HG03521 (cell line): Measurements from ENCODE around the gene OR7G2.
"Not testable (repeated sequence)": the region's sequence is repeated elsewhere in the genome, so short reads cannot be mapped to it uniquely, and the experiment has no call there.

Source experiments
- ATAC-seq: cut with Tn5 transposase; IDR thresholded peaks from one replicate; pipeline ENCODE4 v1.9.1; 2021; ENCODE audit warnings: mild to moderate bottlenecking, moderate library complexity; ENCODE audit not compliant: unreplicated experiment

OR7G2 gene

DNA sequence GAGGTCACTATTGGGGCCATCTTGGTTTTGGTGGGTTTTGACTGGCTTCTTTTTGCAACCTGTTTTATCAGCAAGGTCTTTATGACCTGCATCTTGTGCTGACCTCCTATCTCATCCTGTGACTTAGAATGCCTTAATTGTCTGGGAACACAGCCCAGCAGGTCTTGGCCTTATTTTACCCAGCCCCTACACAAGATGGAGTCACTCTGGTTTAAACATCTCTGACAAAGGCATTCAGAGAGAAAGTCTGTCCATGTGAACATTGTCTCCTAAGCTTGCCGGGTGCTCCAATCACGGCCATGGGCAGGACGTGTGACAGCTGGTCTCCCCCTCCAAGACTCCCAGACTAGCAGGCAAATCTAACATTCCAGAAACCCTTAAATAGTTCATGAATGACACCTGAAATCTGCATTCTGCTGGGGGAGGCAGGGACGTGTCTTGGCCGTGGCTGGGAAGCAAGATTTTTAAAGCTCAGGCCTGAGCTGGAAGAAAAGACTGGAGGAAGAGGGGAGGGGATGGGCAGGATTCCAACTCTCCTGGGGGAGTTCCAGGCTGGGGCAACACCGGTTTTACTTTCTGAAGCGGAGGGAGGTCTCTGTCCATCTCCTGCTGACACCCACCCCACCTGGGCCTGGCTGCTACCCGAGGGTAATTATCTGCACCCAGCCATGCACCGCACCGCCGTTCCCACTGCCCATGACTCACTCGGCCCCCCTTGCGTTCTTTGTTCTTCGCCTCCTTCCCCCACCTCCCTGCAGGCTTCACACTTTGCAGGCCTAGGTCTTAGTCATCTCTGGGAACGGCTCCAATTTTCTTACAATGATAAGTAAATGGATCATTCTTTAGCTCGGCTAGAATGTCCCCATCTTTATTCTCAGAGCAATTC lies 32.0 kb downstream of the OR7G2 start:
- no peak for ATAC-seq

- no peak for ATAC-seq
Observed at GRCh38 chr19:9073806-9074205, 33.5 kb downstream of the OR7G2 start.

DNA sequence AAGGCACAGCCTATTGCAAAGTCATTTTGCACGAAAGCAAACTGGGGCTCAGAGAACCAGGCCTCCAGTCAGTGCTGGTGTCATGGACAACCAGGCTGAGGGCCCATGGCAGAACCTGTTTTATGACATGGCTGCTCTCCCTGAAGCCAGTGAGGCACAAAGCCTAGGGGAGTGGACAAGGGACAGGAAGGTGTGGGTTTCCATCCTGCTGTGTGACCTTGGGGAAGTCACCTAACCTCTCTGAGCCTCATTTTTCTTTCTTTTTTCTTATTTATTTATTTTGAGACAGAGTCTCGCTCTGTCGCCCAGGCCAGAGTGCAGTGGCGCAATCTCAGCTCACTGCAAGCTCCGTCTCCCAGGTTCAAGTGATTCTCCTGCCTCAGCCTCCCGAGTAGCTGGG lies 35.6 kb downstream of the OR7G2 start:
- not testable (repeated sequence) for ATAC-seq

DNA sequence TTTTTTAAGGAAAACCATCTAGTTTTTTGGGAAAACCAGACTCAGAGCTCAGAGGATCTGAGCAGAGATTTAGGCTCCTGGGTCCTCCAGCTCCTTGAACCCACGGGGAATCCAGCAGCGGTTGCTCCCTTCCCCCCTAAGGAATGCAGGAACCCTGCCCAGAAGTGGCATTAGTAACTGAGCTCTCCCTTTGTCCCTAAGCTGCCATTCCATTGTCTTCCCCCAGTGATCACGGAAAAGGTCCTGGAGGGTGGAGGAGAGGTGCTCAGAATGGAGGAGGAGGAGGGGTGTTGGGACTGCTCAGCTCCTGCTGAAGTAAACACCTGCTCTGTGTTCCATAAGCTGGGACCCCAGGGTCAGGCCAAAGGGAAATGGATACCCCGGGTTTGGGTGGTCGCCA lies 37.2 kb downstream of the OR7G2 start:
- ATAC-seq = no peak

GRCh38 chr19:9065457-9066014 lies 41.7 kb downstream of the OR7G2 start:
- no peak for ATAC-seq

DNA sequence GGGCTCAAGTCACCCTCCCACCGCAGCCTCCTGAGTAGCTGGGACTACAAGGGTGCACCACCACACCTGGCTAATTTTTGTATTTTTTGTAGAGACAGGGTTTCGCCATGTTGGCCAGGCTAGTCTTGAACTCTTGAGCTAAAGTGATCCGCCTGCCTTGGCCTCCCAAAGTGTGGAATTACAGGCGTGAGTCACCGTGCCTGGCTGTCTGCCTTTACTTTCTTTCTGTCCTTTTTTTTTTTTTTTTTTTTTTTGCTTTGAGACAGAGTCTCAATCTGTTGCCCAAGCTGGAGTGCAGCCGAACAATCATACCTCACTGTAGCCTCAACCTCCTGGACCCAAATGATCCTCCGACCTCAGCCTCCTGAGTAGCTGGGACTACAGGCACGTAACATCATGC lies 45.4 kb downstream of the OR7G2 start:
- no peak for ATAC-seq

DNA sequence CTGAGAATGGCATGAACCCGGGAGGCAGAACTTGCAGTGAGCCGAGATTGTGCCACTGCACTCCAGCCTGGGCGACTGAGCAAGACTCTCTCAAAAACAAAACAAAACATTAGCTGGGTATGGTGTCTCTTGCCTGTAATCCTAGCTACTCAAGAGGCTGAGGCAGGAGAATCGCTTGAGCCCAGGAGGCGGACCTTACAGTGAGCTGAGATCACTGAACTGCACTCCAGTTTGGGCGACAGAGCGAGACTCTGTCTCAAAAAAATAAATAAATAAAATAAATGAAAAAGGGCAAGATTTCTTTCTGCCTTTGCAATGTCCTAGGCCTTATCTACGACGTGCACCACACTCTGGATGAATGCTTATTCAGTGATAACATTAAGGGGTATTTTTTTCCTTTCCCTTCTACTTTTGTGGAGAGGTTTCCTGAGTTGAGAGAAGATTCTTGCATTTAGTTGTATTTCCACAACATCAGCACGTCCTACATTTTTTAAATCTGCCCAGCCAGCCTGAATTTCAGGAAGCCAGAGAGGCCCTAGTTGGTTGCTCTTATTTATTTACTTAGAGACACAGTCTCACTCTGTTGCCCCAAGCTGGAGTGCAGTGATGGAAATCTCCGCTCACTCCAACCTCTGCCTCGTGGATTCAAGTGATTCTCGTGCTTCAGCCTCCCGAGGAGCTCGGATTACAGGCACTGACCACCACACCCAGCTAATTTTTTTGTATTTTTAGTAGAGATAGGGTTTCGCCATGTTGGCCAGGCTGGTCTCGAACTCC lies 46.5 kb downstream of the OR7G2 start:
- no peak for ATAC-seq

DNA sequence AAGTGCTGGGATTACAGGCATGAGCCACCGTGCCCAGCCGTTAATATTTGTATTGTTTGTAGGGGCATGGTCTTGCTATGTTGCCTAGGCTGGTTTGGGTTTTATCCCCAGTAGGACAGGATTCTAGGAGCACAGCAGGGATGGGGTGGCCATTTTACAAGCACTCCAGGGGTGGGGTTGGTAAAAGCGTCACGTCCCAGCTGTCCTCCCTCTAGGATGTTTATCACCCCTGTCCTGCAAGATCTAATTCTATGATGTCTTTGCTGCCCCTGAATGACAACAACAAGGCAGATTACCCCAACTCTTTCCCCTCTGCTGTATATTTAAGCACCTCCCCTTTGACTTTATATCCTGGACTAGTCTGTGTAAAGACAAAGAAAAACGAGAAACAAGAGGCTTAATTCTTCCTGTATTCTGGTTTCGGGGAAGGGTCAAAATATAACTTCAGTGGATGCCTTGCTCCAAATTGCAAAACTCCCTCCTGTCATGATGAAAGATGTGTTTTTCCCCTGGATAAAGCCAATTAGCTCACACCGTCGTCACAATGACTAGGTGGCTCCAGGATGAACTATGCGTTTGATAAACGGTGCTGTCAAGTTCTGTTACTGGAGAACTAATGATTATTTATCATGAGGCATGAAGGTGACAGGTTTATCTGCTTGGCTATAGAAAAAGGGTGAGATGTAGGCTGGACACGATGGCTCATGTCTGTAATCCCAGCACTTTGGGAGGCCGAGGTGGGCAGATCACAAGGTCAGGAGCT lies 48.2 kb downstream of the OR7G2 start:
- ATAC-seq = no peak

DNA sequence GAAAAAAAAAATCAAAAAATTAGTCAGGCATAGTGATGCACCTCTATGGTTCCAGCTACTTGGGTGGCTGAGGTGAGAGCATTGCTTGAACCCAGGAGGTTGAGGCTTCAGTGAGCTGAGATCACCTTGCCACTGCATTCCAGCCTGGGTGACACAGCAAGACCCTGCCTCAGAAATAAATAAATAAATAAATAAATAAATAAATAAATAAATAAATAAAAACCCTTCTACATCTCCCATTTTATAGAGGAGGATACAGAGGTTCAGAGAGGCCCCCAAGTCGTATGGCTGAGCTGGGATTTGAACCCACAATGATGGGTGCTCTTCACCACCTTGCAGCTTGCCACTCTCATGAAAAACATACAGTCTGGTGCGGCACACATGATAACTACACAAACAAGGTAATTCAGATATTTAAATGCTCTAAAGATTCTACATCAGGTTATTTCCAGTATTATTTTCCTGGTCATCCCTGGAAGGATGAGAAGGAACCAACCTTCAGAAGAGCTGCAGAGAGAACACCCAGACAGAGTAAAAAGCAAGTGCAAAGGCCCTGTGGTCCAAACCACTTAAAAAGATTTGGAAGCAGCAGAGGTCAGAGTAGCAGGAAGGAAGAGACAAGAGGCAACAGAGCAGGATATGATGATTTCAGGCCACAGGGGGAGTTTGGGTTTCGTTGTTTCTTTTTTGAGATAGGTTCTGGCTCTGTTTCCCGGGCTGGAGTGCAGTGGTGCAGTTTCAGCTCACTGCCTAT lies 49.6 kb downstream of the OR7G2 start:
- no peak for ATAC-seq

- ATAC-seq = not testable (repeated sequence)
Observed at GRCh38 chr19:9056131-9056530, 51.1 kb downstream of the OR7G2 start.

DNA sequence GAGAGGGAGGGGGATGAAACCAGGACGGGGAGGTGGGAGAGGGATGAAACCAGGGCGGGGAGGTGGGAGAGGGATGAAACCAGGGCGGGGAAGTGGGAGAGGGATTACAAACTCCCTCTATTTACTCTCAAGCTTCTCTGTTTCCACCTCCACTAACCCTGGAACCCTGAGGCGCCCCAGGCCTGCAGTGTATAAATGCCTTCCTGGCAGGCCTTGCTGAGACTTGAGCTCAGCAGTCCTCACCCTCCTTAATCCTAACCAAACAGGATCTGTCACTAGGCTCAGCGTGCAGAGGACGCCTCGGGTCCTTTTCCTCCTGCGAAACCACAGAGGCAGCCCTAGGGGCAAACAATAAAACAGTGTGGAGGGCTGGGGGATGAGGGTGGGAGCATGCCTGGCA lies 52.5 kb downstream of the OR7G2 start:
- ATAC-seq = no peak

GRCh38 chr19:9054207-9054606 lies 53.1 kb downstream of the OR7G2 start:
- ATAC-seq = no peak

DNA sequence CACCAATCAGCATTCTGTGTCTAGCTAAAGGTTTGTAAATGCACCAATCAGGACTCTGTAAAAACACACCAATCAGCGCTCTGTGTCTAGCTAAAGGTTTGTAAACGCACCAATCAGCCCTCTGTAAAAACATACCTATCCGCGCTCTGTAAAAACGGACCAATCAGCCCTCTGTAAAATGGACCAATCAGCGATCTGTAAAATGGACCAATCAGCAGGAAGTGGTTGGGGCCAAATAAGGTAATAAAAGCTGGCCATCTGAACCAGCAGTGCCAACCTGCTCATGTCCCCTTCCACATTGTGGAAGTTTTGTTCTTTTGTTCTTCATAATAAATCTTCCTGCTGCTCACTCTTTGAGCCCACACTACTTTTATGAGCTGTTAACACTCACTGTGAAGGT lies 53.6 kb downstream of the OR7G2 start:
- not testable (repeated sequence) for ATAC-seq

GRCh38 chr19:9052894-9053293 lies 54.4 kb downstream of the OR7G2 start:
- ATAC-seq = no peak
